CD4-positive, alpha-beta T cell treated with Interleukin-6 at 100 ng/mL for 8 hours (primary cell): Measurements from ENCODE around the gene PLEKHH1.
"Not testable (repeated sequence)": the region's sequence is repeated elsewhere in the genome, so short reads cannot be mapped to it uniquely, and the experiment has no call there.

Experiments used
- DNase-seq: peaks from one replicate; pipeline ENCODE4 v3.0.0-alpha.2; 2020; ENCODE audit warnings: mixed read lengths, low spot score

PLEKHH1 gene

DNA sequence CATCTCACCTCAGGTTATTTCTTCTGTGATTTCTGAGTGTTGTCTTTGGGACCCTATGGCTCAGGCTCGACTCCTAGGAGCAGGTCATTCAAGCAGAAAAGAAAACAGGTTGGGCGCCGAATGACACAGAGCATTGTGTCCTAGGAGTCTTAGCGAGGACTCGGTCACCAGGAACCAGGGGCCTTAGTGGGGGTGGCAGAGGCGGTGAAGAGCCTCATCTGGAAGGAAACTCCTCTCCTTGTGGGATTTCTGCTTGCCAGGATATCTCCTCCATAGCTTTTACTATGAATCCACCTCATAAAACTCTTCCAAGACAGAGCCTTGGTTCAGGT, 630 bp downstream of the PLEKHH1 start:
- no peak for DNase-seq

DNA sequence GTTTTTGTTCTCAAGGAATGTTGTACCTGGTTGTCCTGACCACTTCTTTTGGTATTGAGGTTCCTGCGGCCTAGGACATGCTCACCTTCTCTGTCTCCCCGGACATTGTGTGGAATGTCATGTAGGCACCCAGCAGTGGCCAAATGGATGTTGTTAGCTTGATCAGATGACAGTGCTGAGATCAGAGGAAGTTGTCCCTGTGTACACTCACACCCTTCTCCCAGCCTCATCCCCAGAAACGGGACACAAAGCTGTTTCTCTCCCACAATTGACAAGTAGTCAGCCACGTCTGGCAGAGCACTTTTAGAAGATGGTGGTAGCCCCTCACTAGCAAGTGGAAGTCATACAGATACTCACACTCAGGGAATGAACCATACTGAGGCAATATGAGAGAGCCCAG, 3.0 kb downstream of the PLEKHH1 start:
- no peak for DNase-seq

DNA sequence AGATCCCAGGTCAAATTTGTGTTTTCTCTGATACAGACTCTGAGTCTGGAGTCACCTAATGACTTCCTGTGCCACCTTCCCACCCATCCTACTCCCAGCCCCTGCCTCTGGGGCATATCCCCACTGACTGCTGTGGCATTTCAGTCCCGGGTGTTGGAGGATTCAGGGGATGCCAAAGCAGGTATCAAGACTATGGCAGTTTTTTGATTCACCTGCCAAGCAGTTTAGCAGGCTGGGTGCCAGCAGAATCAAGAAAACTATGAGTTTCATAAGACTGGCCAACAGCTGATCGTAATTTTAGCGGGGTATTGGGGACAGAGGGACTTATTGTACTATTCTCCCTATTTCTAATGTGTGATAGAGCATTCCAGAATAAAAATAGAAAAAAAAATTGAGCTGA, 4.6 kb downstream of the PLEKHH1 start:
- DNase-seq, result no peak

DNA sequence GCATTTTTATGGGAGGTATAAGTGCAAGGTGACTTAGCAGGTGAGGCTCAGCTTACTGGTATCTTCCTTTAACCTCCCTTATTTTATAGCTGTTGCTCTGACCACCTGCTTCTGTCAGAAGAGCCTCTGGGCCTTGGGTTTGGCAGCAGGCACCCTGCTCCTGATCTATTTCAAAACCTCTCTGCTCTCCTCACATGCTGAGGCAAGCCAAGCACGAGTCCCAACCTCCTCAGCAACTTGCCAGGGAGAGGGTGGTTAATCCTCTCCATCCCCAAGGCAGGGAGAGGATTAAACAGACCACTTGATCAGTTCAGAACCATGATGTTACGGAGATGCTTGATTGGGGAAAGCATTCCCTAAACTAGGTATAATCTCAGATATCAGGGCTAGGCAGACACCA, 5.4 kb downstream of the PLEKHH1 start:
- no peak for DNase-seq

DNA sequence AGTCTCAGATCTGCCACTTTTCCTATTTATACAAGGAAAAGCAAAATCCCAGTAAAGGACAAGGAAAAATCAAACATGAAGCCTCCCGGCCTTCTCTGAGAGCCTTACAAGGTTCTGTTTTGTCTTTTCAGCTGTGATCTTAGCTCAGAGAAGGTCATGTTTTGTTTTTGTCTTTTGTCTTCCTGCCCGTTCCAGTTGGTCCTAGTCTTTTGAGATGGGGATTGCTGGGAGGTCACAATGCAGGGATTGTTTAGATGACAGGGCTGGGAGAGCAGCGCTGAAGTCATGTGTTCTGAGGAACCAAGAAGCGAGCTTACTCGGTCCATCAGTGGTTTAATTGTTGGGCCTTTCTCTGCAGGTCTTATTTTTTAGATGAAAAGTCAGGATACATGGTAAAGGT, 6.0 kb downstream of the PLEKHH1 start:
- no peak for DNase-seq

DNA sequence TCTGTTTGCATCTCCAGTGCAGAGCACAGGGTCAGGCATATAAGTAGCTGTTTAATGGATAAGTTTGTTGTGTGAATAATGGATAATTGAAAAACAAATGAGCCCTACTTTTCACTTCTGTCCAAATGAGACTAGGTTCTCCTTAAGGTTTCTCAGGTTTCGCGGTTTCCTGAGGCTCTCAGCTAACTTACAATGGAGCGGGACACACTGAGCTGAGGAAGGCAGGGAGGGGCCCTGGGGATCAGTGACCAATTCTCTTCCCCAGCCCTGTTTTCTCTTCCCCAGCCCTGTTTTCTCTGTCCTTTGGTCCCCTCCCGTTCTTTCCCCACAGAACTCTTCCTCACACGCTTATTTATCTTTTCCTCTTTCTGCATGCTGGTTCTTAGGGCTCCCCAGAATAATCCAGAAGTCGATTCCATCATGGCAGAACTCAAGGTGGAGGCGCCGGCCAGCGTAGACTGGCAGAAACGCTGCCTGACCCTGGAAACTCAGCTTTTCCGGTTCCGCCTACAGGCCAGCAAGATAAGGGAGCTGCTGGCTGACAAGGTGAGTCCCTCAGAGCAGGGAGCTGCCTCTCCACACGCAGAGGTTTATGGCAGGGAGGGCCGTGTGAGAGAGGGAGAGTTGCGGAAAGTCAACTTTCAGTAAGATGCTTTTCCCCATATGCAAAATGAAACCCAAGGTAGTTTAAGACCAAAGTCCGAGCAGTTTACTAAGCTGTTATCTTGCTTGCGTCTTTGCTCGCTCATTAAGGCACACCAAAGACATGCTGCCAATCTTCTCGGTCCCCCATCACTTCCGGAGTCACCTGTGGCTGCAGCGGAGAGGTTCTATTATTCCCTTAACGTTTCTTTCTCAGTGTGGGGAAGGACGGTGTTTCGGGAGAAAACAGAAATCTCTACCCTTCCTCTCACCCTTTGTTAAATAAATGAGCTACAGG, 8.6 kb downstream of the PLEKHH1 start:
- DNase-seq, result no peak

DNA sequence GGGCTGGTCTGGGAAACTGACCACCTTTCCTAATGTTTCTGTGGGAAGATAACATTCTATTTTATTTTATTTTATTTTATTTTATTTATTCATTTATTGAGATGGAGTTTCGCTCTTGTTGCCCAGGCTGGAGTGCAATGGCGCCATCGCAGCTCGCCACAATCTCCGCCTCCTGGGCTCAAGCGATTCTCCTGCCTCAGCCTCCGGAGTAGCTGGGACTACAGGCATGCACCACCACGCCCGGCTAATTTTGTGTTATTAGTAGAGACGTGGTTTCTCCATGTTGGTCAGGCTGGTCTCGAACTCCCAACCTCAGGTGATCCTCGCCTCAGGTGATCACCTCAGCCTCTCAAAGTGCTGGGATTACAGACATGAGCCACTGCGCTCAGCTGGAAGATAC, 9.5 kb downstream of the PLEKHH1 start:
- not testable (repeated sequence) for DNase-seq

DNA sequence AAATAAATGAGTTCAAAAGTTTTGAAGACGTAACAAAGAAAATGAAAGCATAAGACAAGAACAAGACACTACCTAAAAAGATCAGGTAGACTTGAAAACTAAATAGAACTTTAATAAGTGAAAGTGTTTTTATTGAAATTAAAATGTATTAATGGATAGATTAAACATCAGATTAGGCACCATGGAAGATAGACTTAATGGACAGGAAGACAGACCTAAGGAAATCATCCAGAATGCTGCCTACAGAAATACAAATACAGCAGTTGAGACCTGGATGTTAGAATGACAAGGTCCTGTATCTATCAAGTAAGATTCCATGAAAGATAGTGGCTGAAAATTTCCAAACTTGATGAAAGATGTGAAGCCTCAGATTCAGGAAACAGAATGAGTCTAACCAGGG, 11.5 kb downstream of the PLEKHH1 start:
- no peak for DNase-seq

DNA sequence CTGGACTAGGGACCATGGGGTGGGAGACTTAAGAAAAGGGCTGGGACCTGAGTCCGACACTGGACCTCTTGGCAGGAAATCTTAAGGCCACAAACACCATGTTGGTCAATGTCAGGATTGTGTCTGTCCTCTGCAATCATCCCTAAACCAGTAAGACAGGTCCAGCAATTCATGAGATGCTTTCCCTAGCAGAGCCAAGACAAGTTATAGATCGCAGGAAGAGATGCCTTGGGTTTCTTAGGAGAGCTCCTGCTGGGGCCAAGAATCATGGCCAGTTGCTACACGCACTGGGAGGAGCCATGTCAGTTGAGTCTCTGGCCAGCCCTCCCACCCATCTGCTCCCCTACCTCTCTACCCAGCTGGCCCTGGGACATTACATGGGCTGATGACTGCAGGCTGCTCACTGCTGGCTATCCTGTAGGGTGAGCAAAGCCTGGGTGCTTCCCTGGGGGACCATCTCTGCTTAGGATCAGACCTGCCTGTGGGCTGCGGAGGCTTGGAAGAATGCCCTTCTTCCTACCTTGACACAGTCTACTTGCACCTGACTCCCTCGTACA, 14.2 kb downstream of the PLEKHH1 start:
- no peak for DNase-seq

DNA sequence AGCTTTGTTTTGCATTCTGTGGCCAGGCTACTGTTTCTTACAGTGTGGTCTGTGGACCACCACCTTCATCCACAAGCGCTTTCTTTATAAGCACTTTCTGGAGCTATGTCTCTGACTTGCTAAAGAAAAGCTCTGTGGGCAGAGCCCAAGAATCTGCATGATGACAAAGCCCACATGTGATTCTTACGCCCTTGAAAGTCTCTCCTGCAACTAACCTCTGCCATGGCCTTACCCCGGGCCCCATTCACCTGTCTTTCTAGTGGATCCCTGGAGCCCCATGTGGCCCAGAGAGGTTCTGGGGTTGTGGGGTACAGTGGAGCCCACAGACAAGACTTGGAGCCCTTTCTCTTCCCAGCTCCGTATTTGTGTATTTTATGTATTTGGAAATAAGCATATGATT, 16.6 kb downstream of the PLEKHH1 start:
- no peak for DNase-seq

DNA sequence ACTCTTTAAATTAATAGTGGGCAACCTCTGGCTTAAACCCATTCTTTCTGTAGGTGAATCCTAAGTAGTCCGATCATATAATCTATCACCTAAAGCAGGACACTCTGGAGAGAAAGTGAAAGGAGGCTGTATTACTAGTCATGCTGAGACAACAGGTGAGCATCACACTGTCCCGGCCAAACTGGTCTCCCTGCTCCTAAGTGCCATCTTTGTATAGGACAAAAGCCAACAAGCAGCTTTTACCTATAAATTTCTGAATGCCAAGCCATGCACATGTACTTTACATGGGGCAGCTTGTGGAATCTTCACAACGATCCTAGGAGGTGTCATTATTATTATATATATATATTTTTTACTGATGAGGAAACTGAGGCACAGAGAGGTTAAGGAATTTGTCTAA, 18.0 kb downstream of the PLEKHH1 start:
- DNase-seq, result no peak

DNA sequence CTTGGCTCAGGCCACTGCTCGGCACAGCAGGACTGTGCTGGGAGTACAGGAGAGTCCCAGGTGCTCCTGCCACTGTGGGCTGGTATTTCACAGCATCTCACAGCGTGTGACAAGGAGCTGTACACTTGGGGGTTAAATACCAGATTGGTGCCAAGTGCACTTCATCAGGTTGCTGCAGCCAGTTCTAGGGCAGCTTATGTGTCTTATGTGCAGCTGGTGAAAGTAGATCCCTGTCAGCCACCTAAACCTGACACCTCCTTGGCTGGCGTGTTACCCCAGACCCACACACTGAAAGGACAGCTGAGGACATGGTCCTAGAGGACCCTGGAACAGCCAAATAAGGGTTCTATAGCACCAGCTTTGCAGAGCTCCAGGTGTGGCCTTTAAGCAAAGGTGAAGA, 18.9 kb downstream of the PLEKHH1 start:
- DNase-seq, result no peak

DNA sequence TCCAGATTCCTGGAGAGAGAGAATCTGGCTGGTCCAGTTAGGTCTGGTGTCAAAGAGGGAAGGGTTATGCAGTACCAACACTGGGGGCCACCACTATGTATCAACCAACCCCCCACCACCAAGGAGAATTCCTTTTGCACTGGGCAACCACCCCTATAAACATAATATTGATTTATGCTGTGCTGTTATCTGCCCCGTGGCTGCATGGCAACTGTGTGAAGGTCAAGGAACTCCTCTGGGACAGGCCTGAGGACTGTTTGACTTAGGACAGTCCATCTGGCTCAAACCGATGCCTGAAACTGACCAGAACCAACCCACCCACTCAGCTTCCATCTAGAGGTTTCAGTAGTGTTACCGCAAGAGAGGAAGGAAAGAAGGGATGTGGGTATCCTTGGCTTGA, 20.5 kb downstream of the PLEKHH1 start:
- DNase-seq, result no peak

DNA sequence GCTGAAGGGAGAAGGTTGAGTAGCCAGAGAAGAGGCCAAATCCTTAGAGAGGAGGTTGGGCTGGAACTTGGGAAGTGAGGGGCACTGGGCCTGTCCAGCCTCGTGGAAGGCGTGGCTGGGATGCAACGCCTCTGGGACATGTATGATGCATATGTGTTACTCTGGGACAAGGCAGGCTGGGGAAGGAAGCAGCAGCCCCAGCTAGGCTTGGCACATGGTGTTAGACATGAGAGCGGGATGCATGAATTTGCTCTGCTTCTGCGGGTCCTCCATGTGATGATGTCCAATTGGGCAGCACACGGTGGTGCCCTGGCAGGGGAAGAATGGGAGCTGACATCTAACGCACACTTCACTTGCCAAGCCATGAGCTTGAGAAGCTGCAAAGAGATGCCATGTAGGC, 21.3 kb downstream of the PLEKHH1 start:
- no peak for DNase-seq

DNA sequence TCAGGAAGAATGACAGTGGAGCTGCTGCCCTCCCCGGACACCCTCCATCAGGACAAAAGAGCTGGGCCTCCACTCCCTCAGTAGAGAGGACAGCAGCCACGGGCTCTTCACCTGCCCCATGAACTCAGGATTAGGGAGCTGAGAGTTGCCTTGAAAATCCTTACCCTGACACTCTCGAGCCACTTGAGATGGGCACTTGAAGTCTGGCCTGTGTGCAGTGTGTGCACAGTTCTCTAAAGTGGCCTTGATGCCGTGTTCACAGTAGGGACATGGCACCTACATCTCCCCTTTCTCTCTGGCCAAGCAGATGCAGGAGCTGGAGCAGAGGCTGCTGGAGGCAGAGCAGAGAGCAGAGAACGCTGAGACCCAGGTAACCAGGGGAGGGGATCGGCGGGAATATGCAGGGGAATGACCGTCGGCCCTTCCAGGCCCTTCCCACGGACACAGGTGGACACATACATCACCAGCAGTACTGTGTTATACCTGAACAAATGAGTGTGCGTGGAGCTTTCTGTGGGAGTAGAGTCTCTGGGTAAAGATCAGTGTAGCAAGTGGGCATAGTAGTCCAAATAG, 22.5 kb downstream of the PLEKHH1 start:
- no peak for DNase-seq

DNA sequence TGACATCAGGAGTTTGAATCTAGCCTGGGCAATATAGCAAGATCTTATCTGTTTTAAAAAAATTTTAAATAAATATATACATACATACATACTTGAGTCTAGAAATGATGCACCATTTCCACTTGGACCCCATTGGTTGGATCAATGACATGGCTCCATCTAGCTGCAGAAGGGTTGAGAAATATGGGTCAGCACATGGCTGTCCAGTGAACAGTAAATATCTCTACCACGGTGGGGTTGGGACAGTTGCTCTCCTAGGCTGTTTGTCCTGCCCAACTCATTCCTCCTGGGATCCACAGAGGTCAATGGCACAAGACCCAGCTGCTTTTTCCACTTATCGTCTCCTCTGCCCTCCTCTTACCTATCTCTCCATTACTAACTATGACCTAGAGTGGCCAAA, 23.6 kb downstream of the PLEKHH1 start:
- no peak for DNase-seq

DNA sequence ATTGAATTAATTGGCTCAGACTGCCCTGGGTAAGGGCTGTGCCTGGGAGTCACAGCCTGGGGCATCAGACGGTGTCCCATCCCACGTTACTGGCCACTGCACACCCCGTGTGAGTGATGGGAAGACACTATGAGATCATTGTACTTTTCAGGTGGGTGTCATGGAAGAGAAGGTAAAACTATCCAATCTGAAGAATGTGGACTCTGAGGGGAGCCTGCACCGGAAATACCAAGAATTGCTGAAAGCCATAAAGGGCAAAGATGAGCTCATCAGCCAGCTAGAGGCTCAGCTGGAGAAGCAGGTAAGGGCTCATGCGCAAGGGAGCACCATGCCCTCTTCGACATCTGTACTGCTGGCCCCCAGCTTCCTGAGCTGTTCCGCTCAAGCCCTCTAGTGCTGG, 24.0 kb downstream of the PLEKHH1 start:
- no peak for DNase-seq

DNA sequence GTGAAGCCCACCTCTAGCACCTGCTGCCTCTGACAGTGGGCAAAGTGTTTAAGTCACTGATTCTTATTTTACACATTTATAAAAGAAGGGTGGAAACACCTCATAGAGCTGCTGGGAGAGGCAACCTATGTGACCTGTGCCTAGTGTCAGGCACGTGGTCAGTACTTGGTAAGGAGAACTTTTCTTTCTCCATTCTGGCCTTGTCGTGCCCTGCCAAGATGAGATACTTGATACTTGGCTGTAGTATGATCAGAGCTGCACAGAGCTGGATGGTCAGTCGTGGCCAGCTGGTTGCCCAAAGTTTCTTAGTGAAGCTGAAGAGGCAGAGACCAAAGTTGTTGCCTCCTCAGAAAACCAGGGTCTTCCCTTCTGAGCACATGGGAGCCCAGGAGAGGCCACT, 24.6 kb downstream of the PLEKHH1 start:
- DNase-seq, result no peak

DNA sequence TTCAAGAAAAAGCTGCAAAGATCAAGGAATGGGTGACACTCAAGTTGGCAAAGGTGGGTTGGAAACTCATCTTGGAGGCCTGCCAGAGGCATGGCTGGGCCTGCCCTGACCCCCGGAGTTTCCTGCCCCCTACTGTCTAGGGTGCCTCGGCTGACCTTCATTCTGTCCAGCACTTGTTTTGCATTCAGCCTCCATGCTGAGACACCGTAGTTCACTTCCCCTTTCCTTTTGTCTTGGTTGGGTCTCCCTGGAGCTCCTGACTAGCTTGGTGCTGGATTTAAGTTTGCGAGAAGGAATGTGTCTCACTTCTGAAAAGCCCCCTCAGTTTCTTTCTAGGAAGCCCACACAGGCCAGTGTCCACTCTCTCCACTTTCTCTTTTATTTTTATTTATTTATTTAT, 26.5 kb downstream of the PLEKHH1 start:
- no peak for DNase-seq

DNA sequence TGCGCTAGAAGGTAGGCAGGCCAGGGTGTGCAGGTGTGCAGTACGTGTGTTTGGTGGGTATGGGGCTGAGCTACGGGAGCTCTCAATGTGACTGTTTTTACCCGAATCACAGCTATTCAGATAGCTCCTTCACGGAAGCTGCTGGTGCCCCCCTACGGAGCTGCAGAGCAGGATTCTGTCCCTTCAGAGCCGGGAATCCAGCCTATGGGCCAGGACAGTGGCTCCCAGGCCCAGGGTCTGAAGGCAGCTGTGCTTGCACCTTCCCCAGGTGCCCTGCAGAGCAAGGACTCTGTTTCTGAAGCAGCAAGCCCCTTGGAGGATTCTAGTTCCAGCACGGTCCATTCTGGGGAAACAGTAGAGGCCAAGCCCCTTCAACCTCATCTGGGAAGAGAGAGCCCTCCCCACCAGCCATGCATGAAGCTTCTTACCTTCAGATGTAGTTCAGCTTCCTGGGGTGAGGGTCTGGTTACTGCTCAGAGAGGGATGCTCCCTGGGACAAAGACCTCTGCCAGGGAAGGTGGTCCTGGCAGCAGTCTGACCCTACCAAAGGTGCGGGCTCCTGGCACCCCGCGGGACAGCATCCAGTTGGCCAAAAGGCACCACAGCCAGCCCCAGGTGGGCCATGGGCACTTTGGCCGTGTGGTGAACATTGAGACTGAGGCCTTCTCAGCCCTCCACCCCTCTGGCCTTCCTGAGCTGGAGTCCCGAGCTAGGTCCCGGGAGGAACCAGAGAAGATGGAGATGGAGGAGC, 29.1 kb downstream of the PLEKHH1 start:
- DNase-seq, result no peak

DNA sequence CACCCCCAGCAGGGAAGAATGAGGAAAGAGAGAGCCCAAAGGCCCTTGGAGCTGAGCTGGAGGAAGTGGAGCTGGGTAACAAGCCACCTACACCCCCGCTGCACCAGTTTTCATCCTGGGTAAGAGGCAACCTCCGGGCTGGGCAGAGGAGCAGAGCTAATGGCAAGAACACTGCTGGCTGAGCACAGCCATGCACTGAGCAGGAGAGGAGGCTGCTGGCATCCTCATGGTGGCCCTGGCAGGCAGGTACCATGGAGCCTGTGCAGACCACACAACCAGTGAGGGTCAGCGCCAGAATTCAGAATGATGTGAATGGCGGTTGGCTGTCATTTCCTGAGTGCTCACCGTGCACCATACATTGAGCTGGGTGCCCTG, 29.7 kb downstream of the PLEKHH1 start:
- no peak for DNase-seq

DNA sequence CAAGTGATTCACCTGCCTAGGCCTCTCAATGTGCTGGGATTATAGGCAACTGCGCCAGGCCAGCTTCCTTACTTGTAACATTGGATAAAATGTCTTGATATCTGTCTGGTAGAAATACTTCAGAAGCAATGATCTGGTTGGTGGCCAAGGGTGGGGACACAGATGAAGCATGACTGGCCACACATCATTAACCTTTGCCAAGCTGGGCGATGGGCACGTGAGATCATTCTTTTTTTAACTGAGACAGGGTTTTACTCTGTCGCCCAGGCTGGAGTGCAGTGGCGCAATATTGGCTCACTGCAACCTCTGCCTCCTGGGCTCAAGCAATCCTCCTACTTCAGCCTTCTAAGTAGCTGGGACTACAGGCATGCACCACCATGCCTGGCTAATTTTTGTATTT, 31.1 kb downstream of the PLEKHH1 start:
- DNase-seq, result no peak

DNA sequence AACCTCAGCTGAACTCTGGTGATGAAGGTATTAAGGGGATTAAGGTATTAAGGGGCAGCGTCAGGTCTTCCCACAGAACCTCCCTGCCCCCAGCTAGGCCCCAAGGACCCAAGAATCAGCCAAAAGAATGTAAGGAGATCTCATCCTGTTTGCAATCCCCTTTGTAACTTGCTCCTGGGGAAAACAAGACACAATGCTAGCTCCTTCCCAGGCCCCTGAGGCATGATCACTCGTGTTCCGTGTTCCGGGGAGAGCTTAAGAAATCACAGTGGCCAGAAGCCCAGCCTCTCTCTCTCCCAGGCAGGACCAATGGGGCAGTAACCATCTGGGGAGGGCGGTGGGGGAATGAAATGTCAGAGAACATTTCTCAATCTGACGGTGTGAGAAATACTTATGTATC, 33.8 kb downstream of the PLEKHH1 start:
- DNase-seq, result no peak
